Prostate gland (tissue), 2 donors: Measurements from ENCODE around the gene OPHN1.

Experiments
- POLR2A ChIP-seq: fragments of 450-650 bp; IDR thresholded peaks from one replicate; pipeline ENCODE4 v1.6.1; 2016; ENCODE audit warnings: antibody characterized with exemption, mild to moderate bottlenecking
- POLR2AphosphoS5 ChIP-seq: sonication (generic); formaldehyde crosslinking; IDR thresholded peaks from one replicate; pipeline ENCODE4 v1.6.1; 2017; ENCODE audit warnings: antibody characterized with exemption
- TF ChIP-seq, protein P1 (sequence below), 4 experiments: fragments of 200-600 bp in 2 of 4; fragments of 450-650 bp in 2 of 4; sonication (generic) in 2 of 4; IDR thresholded peaks; 1 replicate in 3 of 4; 2 replicates in 1 of 4; pipeline ENCODE4 v1.5.1; 2016 to 2019; ENCODE audit warnings: antibody characterized with exemption in 4 of 4, mild to moderate bottlenecking in 2 of 4, moderate library complexity in 2 of 4

- TF ChIP-seq POLR2AphosphoS5 (no peak), POLR2A (no peak)
- TF ChIP-seq, protein P1, sequence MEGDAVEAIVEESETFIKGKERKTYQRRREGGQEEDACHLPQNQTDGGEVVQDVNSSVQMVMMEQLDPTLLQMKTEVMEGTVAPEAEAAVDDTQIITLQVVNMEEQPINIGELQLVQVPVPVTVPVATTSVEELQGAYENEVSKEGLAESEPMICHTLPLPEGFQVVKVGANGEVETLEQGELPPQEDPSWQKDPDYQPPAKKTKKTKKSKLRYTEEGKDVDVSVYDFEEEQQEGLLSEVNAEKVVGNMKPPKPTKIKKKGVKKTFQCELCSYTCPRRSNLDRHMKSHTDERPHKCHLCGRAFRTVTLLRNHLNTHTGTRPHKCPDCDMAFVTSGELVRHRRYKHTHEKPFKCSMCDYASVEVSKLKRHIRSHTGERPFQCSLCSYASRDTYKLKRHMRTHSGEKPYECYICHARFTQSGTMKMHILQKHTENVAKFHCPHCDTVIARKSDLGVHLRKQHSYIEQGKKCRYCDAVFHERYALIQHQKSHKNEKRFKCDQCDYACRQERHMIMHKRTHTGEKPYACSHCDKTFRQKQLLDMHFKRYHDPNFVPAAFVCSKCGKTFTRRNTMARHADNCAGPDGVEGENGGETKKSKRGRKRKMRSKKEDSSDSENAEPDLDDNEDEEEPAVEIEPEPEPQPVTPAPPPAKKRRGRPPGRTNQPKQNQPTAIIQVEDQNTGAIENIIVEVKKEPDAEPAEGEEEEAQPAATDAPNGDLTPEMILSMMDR (IDR thresholded peaks at IDR 0.05), result no peak
Measured at GRCh38 chrX:67998540-67998939, 434.8 kb downstream of the OPHN1 start.
